Activated CD8-positive, alpha-beta memory T cell treated with anti-CD3 and anti-CD28 coated beads, Interleukin-2, amount 50 U/mL, for 24 hours (primary cell): ENCODE data around the gene VASP.

ENCODE experiments used
- DNase-seq: peaks from one replicate; pipeline ENCODE4 v3.0.0-alpha.2; 2020; ENCODE audit errors: extremely low read depth

The VASP gene

DNA sequence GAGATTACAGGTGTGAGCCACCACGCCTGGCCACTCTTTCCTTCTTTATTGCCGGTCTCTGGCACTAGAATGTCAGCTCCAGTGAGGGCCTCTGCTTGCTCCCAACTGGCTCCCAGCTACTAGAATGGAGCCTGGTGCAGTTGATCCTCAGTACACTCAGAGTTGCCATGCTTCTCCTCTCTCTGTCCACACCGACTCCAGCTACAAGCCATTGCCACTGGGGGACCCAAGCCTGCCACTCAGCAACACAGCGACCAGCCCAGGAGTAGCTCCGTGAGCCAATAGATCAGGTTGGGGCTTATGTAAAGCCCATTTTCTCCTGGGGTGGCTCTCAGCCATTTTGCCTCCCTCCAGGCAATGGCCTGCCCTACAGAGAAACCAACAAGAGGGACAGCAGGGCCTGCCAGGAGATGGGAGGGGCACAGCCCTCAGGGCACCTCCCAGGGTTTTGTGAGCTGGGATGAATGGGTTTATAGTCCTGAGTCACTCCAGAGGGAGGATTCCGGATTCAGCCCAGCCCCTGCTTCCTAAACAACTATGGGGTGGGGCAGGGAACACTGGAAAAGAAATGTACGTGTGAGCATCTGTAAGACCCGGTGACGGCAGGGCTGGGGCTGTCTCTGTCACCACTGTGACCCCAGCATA is 40.8 kb downstream of the VASP start:
- DNase-seq: no peak

DNA sequence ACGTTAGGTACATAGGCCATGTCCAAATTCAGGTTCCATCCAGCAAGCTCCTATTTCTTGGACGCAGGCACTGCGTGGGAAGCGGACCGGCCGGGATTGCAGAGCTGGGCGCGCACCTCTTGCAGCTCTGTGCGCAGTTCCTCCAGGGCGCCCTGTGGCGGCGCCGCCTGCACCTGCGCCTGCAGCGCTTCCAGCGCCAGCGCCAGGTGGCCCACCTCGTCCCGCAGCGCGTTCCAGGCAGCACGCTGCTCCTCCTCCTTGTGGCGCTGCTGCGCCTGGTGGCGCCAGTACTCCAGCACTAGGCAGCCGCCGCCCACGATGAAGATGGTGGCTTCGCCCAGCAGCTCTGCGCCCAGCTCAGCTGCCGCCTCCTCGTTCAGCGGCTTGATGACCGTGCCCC is 46.2 kb downstream of the VASP start:
- DNase-seq: no peak

- DNase-seq: no peak
Measured at GRCh38 chr19:45554481-45554880, 47.2 kb downstream of the VASP start.

DNA sequence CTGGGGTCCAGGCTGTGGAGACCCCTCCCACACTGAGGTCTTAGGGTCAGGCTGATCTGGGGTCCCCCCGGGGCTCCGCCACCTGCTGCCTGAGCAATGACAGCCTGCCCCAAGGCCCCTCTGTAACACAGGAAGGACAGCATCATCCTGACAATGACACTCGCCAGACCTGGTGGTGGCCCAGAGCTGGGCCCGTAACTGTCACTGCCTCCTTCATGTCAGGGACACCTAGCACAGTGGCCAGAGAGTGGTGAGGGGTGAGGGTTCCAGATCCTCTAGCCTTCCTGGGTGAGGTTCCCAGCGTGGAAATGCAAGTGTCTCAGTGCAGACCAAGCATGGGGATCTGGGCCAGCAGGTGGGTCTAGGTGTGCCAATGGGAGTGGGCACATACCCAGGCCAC is 49.6 kb downstream of the VASP start:
- no peak for DNase-seq

GRCh38 chr19:45558399-45558878 is 51.2 kb downstream of the VASP start:
- peak; percentile 9 for DNase-seq

- no peak for DNase-seq
Measured at GRCh38 chr19:45560038-45560437, 52.8 kb downstream of the VASP start.

DNA sequence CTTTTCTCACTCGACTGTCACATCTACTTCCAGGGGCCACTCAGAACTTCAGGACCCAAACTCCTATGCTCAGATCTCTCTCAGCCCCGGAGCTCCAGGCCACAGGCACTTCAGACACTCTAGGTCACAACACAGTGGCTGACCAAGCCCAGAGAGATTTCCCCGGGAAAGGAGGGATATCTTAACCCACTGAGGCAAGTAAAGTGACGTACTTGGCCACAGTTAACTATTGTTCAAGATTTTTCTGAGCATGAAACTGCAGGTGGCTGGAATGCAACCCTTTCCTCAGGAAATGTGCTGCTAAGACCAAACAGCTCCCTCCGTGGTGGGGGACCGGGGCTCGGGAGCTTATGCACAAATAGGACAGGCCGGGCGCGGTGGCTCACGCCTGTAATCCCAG is 53.4 kb downstream of the VASP start:
- DNase-seq: no peak

- DNase-seq: no peak
Measured at GRCh38 chr19:45564131-45564780, 57.0 kb downstream of the VASP start.

DNA sequence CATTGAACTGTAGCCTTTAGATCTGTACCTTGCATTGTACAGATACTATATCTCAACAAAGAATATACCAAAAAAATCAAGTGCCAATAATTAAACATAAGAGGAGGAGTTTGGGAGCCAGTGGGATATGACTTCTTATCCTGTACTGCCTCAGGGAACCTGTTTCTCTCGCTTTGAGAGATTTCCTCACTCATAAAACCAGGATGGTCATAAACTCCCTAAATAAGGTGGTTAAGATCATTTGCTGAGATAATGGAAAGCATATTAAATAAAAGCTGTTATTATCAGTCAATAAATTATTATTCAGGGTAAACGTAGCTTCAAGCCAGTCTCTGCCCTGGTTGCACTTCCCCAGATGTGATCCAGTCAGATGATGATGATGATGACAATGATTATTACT is 60.3 kb downstream of the VASP start:
- DNase-seq: no peak

DNA sequence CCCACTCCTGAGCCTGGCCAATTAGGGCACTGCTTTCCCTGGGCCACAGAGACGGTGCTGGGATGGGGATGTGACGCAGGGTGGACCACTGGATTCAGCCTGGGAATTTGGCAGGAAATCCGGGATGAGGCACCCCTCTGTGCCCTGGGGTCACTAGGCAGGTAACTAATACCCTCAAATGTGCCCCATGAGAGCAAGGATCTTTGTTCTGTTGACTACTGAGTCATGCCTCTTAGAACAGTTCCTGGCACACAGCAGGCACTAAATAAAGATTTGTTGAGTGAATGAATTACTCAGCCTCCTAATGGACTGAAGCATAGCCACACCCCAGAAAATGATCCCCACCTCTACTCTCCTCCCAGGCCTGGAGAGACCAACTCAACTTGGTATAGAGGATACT is 61.5 kb downstream of the VASP start:
- no peak for DNase-seq

DNA sequence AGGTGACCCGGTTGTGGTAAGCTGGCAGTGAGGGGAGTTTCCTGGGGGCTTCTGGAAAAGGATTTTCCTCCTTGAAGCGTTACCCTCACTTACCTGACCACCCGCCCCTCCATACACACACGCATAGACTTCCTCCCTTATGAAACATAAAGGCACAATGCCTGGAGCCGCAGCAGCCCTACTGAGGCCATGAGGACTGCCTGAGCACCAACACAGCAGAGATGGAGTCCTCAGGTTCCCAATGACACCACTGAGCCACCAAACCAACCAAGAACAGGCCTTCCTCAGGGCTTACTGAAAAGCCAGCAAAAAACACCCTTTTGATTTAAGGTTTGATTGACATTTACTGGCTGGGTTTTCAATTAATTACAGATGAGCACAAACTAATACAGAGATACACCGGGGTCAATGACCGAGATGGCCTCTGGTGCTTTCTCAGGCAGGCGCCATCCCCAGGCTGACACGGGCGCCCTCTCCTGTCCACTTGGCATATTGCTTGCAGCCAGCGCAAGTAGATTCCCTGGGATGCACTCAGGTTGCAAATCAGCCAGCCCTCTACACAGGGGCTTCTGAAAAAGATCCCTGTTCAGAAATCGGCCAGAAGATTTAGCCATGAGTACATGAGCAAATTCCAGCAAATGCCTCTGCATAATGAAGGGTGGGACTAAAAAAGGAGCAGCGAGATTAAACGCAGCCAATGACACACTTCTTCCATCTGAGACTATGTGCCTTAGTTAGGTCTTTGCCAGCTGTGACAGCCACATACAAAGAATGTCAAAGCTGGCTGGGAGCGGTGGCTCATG is 62.5 kb downstream of the VASP start:
- no peak for DNase-seq

DNA sequence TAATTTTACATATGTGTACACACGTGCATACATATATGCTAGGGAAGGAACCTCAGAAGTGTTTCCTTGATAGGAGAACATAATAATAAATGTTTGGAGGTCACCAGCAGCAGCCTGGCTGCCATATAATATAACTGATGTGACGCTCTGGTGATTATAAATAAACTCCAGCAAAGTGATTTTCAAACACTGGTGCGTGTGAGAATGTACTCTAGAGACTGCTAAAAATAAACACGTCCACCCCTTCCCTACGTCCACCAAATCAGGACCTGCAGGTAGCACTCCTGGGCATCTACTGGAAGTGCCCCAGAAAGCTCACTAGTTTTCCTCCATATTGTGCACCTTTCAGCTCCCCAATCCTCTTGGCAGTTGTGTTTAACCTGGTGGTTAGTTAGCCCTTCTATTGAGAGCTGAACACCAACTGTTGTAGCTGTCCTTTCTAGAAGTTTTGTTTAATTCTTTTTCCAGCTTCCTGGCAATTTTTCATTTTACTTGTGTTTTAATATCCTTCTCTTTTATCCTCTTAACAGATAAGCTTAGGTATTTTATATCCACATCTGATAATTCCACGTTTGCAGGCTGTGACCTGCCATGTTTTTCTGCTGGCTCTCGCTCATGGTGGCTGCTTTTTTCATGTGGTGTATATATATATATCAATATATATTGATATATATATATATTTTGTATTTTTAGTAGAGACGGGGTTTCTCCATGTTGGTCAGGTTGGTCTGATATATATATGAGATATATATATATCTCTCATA is 64.4 kb downstream of the VASP start:
- DNase-seq: no peak

DNA sequence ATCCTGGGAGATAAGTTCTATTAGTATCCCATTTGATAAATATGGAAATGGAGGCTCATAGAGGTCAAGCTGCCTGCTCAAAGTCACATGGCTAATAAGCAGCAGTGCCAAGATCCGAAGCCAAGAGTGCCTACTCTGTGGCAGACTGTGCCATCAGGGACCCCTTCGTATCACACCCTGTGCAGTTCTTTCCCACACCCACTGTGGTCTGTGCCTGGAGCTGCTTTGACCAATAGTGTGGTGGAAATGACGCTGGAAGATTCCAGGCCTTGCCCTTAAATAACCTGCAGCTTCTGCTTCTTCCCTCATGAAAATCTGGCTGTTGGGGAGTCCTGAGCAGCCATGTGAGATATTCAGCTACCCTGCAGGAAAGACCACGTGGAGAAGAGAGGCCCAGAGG is 67.2 kb downstream of the VASP start:
- no peak for DNase-seq

GRCh38 chr19:45575216-45575615 is 67.9 kb downstream of the VASP start:
- no peak for DNase-seq
